ENCODE data around the gene TNFAIP8.
A peak's percentile ranks its signal among the peaks of the same experiment; 100 is the strongest.
"Not testable (repeated sequence)": the region's sequence is repeated elsewhere in the genome, so short reads cannot be mapped to it uniquely, and the experiment has no call there.

TNFAIP8 gene

DNA sequence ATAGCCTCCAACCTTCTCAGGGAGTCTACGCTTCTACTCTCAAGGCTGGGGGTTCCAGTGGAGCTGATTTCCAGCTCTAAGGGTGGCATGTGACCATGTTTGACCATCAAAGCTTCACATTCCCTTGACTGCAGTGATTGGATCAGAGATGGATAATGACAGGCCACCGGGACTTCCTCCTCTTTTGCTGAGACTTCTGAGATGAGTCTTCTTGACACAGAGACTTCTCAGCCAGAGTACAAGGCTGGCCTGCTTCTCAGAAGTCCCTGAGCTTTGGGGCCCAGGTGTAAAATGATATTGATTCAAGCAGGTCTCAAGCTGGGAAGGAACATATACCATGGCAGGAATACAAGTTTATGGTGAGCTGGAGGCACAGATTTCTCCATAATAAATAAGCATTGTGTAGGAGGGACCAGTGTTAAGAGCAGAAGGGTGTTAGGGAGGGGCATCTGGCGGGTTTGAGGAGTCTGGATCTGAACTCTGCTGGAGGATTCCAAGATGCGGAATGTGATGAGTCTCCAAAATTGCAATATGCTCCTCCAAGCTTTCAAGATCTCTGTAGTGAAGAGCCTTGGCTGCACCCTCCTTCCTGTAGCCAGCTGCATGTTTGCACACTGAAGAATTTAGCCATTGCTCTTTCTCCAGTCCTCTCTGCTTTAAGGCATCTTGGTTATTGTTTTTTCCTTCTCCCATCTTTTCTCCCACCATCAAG, 54.8 kb downstream of the TNFAIP8 start:
- no peak for TF ChIP-seq POLR2A (IDR thresholded peaks at IDR 0.05; ENCODE audit: low read depth, low read length)
- no peak for FAIRE-seq
- no peak for DNase-seq (ENCODE audit: insufficient read length, low spot score)

- FAIRE-seq (peak; percentile 45), DNase-seq (ENCODE audit: insufficient read length, low spot score) (peak; percentile 28)
- TF ChIP-seq POLR2A (IDR thresholded peaks at IDR 0.05; ENCODE audit: low read depth, low read length), result no peak
Measured at GRCh38 chr5:119411361-119412278, 55.8 kb downstream of the TNFAIP8 start.

DNA sequence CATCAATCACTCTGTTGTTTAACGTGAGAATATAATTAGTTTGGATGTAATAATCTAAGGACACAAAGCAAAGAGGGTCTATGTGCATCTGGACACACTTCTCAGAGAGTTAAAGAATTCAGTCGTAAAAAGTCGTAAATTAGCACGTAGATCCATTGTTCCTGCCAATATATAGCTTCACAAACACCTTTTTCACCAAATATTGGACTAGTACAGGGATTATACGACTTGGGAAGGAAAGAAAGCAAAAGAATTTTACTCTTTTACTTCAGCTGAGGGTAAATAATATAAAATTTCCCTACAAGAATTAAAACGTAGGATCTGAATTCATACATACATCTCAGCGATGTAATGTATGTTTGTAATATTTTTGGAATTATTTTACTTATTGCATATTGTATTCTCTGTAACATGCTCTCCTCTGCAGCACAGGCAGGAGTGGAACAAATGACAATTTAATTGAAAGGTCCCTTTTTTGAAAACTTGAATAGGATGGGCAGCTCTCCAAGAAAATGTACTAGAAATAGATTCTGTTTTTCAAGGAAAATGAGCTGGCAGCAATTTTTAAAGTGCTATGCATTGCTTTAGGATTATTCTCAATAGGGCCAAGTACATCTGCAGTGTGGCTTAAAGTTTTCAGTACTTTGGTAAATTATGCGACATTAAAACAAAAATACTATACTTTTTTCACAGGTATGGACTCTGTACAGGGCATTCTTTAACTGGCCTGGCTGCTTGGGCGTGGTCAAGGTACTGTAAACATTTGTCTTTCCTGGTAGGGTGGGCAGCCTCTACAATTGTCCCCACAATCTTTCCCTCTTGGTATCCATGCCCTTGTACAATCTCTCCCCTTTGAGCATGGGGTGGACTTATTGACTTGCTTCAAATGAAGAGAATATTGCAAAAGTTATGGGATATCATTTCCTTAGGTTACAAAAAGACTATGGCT, 56.7 kb downstream of the TNFAIP8 start:
- no peak for FAIRE-seq
- DNase-seq (ENCODE audit: insufficient read length, low spot score), result no peak
- no peak for TF ChIP-seq POLR2A (IDR thresholded peaks at IDR 0.05; ENCODE audit: low read depth, low read length)

GRCh38 chr5:119414124-119414734, 58.4 kb downstream of the TNFAIP8 start:
- DNase-seq (ENCODE audit: insufficient read length, low spot score); FAIRE-seq: not testable (repeated sequence)

DNA sequence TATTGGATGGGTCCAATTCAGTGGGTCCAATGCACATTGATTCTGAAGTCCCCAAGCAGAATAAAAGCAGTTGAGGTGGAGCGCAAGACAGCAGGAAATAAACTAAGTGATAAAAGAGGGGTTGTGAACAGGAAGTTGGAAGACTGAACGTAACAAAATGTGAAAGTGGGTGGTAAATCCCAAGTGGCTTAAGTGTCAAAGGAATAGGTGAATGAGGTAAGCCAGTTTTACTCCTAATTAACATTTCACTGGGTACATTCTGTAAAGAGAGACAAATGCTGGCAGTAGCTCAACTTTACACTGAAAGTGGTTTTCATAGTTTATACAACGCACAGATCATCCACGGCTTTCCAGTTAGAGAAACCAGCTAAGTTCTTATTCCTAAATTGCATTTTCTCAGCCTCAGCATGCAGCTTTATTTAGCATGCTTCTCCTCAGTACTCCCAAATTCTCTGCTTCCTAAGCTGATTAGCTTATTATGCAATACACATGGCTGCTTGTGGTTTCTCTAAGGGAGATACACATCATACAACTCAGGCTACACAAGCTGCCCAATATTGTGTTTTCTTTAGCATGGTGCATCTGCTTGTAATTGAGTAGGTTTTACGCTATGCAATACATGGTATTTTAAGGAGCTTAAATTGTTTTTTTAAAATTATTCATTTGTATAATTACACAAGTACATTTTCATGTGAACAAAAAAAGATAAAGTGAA, 62.2 kb downstream of the TNFAIP8 start:
- TF ChIP-seq POLR2A (IDR thresholded peaks at IDR 0.05; ENCODE audit: low read depth, low read length), result no peak
- FAIRE-seq (no peak), DNase-seq (ENCODE audit: insufficient read length, low spot score) (no peak)

DNA sequence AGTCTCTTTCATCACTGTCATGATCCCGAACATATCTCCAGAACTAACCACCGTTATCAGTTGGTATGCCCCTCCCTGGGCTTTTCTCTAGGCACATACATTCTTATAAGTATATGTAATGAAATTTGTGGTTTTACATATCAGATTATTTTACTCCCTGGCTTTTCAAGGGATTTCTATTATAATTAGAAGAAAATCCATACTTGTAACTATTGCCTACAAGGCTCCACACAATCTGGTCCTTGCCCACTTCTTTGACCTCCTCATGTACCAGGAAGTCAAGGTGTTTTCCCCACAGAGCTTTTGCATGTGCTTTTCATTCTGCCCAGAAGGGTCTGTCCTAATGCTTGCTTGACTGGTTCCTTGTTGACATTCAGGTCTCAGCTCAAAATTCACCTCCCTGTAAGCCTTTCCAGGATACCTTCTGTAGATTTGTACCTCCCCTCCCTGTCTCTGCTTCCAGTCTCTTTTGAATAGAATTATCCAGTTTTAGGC, 62.8 kb downstream of the TNFAIP8 start:
- DNase-seq (ENCODE audit: insufficient read length, low spot score) (no peak), FAIRE-seq (no peak)
- TF ChIP-seq POLR2A (IDR thresholded peaks at IDR 0.05; ENCODE audit: low read depth, low read length), result no peak

DNA sequence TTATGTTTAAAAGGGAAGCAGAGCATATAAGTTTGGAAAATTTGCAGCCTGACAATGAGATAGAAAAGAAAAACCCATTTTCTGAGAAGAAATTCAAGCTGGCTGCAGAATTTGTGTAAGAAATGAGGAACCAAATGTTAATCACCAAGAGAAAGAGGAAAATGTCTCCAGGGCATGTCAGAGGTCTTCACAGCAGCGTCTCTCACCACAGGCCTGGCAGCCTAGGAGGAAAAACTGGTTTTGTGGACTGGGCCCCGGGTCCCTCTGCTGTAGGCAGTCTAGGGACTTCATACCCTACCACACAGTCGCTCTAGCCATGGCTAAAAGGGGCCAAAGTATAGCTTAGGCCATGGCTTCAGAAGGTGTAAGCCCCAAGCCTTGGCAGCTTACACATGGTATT, 64.3 kb downstream of the TNFAIP8 start:
- DNase-seq (ENCODE audit: insufficient read length, low spot score) (no peak), FAIRE-seq (no peak)
- no peak for TF ChIP-seq POLR2A (IDR thresholded peaks at IDR 0.05; ENCODE audit: low read depth, low read length)

DNA sequence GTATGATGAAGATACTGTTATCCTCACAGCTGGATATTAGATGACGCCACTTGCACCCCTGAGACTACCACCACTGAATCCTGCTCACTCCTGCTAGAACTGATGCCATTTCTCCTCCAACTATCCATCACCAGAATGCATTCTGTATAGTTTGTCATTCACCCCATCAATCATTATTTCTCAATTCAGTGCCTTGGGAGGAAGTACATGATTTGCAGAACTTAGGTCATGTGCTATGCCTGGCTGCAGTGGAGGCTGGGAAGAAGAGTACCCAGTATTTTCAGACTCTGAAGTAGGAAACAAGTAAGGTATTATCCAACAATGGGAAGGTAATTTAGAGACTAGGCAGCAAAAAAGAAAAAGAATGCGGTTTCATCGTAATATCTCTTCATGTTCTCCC, 70.2 kb downstream of the TNFAIP8 start:
- DNase-seq (ENCODE audit: insufficient read length, low spot score) (no peak), FAIRE-seq (no peak)
- TF ChIP-seq POLR2A (IDR thresholded peaks at IDR 0.05; ENCODE audit: low read depth, low read length), result no peak

GRCh38 chr5:119427060-119427459, 71.2 kb downstream of the TNFAIP8 start:
- no peak for TF ChIP-seq POLR2A (IDR thresholded peaks at IDR 0.05; ENCODE audit: low read depth, low read length)
- DNase-seq (ENCODE audit: insufficient read length, low spot score) (no peak), FAIRE-seq (no peak)

GRCh38 chr5:119427596-119427995, 71.8 kb downstream of the TNFAIP8 start:
- FAIRE-seq; DNase-seq (ENCODE audit: insufficient read length, low spot score): not testable (repeated sequence)

DNA sequence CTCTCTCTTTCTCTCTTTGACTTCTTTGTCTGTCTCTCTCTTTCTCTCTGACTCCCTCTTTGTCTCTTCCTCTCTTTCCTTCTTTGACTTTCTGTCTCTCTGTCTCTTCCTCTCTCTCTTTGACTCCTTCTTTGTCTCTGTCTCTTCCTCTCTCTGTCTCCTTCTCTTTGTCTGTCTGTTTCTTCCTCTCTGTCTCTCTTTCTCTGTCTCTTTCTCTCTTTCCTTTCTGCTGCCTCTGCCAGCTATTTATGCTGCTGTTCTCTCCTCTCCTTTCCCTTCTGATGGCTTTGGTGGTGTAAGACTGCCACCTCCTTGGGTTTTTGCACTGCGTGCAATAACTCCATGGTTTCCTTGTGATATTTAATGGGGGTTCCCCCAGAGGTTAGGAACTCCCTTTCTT, 72.3 kb downstream of the TNFAIP8 start:
- DNase-seq (ENCODE audit: insufficient read length, low spot score); FAIRE-seq: not testable (repeated sequence)

DNA sequence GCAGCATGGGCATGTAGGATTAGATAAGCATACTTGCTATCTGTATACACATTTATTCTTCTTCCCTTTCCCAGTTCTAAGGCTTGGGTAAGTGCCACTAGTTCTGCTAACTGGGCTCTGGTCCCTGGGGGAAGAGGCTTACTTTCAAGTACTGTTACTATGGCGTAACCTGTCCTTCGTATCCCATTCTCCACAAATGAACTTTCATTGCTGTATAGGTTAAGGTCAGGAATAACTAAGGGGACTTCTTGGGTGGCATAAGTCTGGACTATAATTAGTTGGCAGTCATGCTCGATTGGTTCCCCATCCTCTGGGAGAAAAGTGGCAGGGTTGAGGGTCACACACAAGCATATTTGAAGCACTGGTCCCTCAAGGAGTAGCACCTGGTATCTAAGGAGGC, 72.8 kb downstream of the TNFAIP8 start:
- not testable (repeated sequence) for FAIRE-seq; DNase-seq (ENCODE audit: insufficient read length, low spot score)

- not testable (repeated sequence) for FAIRE-seq; DNase-seq (ENCODE audit: insufficient read length, low spot score)
Measured at GRCh38 chr5:119432674-119433237, 76.9 kb downstream of the TNFAIP8 start.
